K562 (cell line): ENCODE data around the gene OTULINL. TPM values are rescaled to one million over a fixed set of nuclear protein-coding genes. Genes with fewer than 3 reads are reported as not detected.

Experiments
- ATAC-seq: fragments of 200-7000 bp; cut with Tn5 transposase; 3 replicates; pipeline ENCODE4 v1.9.1; 2020; ENCODE audit warnings: moderate library complexity
- BruUV-seq: library from RNA; stranded (reverse); fragments of 400-500 nt; replicated peaks from 2 replicates; lab custom pipeline; 2021; lab: Mats Ljungman, UMichigan
- CTCF ChIA-PET: fragments of 300-600 bp; formaldehyde crosslinking; extraction: SDS; loops from one replicate; lab custom pipeline; 2021; ENCODE audit warnings: low intra/inter-chr PET ratio; lab: Yijun Ruan, JAX
- POLR2A ChIA-PET: fragments of 300-600, 350-650 bp; sonication (Branson Sonifier 250); formaldehyde crosslinking; extraction: SDS; loops from one replicate; lab custom pipeline; 2021; ENCODE audit warnings: antibody characterized with exemption, inconsistent platforms; lab: Yijun Ruan, JAX
- DNase-seq, 4 experiments: peaks; one replicate each; pipeline versions ENCODE4 v3.0.0 to v3.0.0-alpha.2; 2011 to 2018; ENCODE audit warnings: low spot score in 3 of 4, mixed read lengths in 3 of 4; ENCODE audit errors: extremely low read depth in 1 of 4
- FAIRE-seq: peaks from 2 replicates; lab custom pipeline; 2011; peaks lifted over from hg19 to GRCh38; lab: Jason Lieb, UNC
- H2AFZ ChIP-seq: 2 replicates; pipeline ENCODE4 v1.6.0; 2011; ENCODE audit warnings: low read depth, low read length, control low read depth, inconsistent platforms
- H3K27ac ChIP-seq: fragments of 200-600 bp; 3 replicates; pipeline ENCODE4 v1.8.0; 2011; ENCODE audit warnings: low read depth, mild to moderate bottlenecking, control low read depth, inconsistent platforms, low read length, moderate library complexity, mixed read lengths; ENCODE audit errors: extremely low read depth
- H3K27me3 ChIP-seq, 2 experiments: fragments of 300-600 bp in 1 of 2; 2 replicates in 1 of 2; 3 replicates in 1 of 2; pipeline versions ENCODE4 v1.6.0 to v1.8.0; 2011; ENCODE audit warnings: inconsistent platforms in 2 of 2, low read length in 2 of 2, mild to moderate bottlenecking in 1 of 2, mixed read lengths in 1 of 2, moderate library complexity in 1 of 2; ENCODE audit not compliant: control insufficient read depth in 2 of 2, insufficient read depth in 2 of 2
- H3K36me3 ChIP-seq: fragments of 300-600 bp; 3 replicates; pipeline ENCODE4 v1.8.0; 2011; ENCODE audit warnings: mild to moderate bottlenecking, low read length, inconsistent platforms; ENCODE audit not compliant: control insufficient read depth, insufficient read depth
- H3K4me1 ChIP-seq, 2 experiments: fragments of 200-600 bp in 1 of 2; replicated peaks in 1 of 2; 2 replicates in 1 of 2; 3 replicates in 1 of 2; pipeline versions ENCODE4 v1.5.1 to v1.8.0; 2011; ENCODE audit warnings: inconsistent platforms in 2 of 2, low read length in 2 of 2, mild to moderate bottlenecking in 1 of 2, mixed read lengths in 1 of 2, moderate library complexity in 1 of 2; ENCODE audit not compliant: control insufficient read depth in 2 of 2, insufficient read depth in 2 of 2
- H3K4me2 ChIP-seq: 2 replicates; pipeline ENCODE4 v1.6.1; 2011; ENCODE audit warnings: low read length, control low read depth, inconsistent platforms, mixed read lengths; ENCODE audit not compliant: insufficient read depth
- H3K4me3 ChIP-seq: fragments of 200-600 bp; sonication (generic), shearing (Covaris generic); 2 replicates; pipeline ENCODE4 v1.5.1; 2016; ENCODE audit warnings: control low read depth, inconsistent platforms
- H3K79me2 ChIP-seq: fragments of 200-600 bp; 3 replicates; pipeline ENCODE4 v1.8.0; 2011; ENCODE audit warnings: low read length, inconsistent platforms; ENCODE audit not compliant: control insufficient read depth, insufficient read depth
- H3K9ac ChIP-seq, 2 experiments: 2 replicates each; pipeline versions ENCODE4 v1.6.0 to v1.6.1; 2011; ENCODE audit warnings: low read depth in 2 of 2, low read length in 2 of 2, control low read depth in 1 of 2, inconsistent platforms in 1 of 2, mild to moderate bottlenecking in 1 of 2, mixed read lengths in 1 of 2; ENCODE audit not compliant: insufficient read depth in 1 of 2
- H3K9me1 ChIP-seq: one replicate; pipeline ENCODE4 v1.6.0; 2011; ENCODE audit warnings: inconsistent platforms, mild to moderate bottlenecking, low read length, moderate library complexity; ENCODE audit not compliant: control insufficient read depth, insufficient read depth
- H3K9me3 ChIP-seq: replicated peaks from 2 replicates; pipeline ENCODE4 v1.5.1; 2011; ENCODE audit warnings: low read depth, low read length, inconsistent platforms; ENCODE audit not compliant: control insufficient read depth, insufficient read depth
- H4K20me1 ChIP-seq: replicated peaks from 2 replicates; pipeline ENCODE4 v1.6.1; 2011; ENCODE audit warnings: low read length, inconsistent platforms, mixed read lengths; ENCODE audit not compliant: control insufficient read depth, insufficient read depth
- BMI1 ChIP-seq: fragments of 150-350 bp; IDR thresholded peaks from 2 replicates; pipeline ENCODE4 v1.6.1; 2014; ENCODE audit warnings: low read length
- CHD1 ChIP-seq: fragments of 200-600 bp; sonication (generic); IDR thresholded peaks from one replicate; pipeline ENCODE4 v1.6.1; 2012; ENCODE audit warnings: mild to moderate bottlenecking, moderate library complexity, low read length, inconsistent platforms
- ESRRA ChIP-seq: fragments of 450-650 bp; IDR thresholded peaks from 2 replicates; pipeline ENCODE4 v1.6.1; 2014; ENCODE audit warnings: low read depth, mild to moderate bottlenecking, moderate library complexity, borderline replicate concordance
- FIP1L1 ChIP-seq: fragments of 200-400 bp; formaldehyde crosslinking; IDR thresholded peaks from 2 replicates; pipeline ENCODE4 v1.6.1; 2018; ENCODE audit warnings: mild to moderate bottlenecking, low read depth, low read length; ENCODE audit not compliant: poor library complexity, severe bottlenecking
- HEY1 ChIP-seq: fragments of 250-450 bp; sonication (Bioruptor Pico); IDR thresholded peaks from 2 replicates; pipeline ENCODE4 v1.5.0; 2020; ENCODE audit warnings: mild to moderate bottlenecking, moderate library complexity, borderline replicate concordance
- RAD21 ChIP-seq, 2 experiments: fragments of 250-450 bp in 1 of 2; fragments of 450-650 bp in 1 of 2; sonication (Bioruptor Pico) in 1 of 2; formaldehyde crosslinking in 1 of 2; IDR thresholded peaks in 1 of 2; conservative IDR thresholded peaks in 1 of 2; 2 replicates each; pipeline versions ENCODE4 v1.4.0 to v1.8.0; 2020 to 2022; ENCODE audit warnings: mild to moderate bottlenecking in 2 of 2, moderate library complexity in 1 of 2
- RB1 ChIP-seq: fragments of 450-650 bp; IDR thresholded peaks from 2 replicates; pipeline ENCODE4 v1.6.1; 2017; ENCODE audit warnings: low read depth, mild to moderate bottlenecking
- SP2 ChIP-seq: IDR thresholded peaks from 2 replicates; pipeline ENCODE4 v1.6.1; 2011; ENCODE audit warnings: mild to moderate bottlenecking, low read depth, low read length, moderate library complexity; ENCODE audit not compliant: poor library complexity, severe bottlenecking; ENCODE audit errors: extremely low read depth
- SREBF2 ChIP-seq: sonication (generic); formaldehyde crosslinking; IDR thresholded peaks from 2 replicates; pipeline ENCODE4 v1.4.0; 2020; ENCODE audit warnings: mild to moderate bottlenecking, missing genetic modification reagents
- TEAD2 ChIP-seq: fragments of 450-650 bp; IDR thresholded peaks from 2 replicates; pipeline ENCODE4 v1.6.1; 2016; ENCODE audit warnings: missing genetic modification characterization, control low read depth, missing compliant biosample characterization
- ZNF134 ChIP-seq: fragments of 250-450 bp; sonication (Bioruptor Pico); conservative IDR thresholded peaks from 2 replicates; pipeline ENCODE4 v1.4.0; 2020
- ZNF239 ChIP-seq: fragments of 250-450 bp; sonication (Bioruptor Pico); IDR thresholded peaks from 2 replicates; pipeline ENCODE4 v1.4.0; 2020; ENCODE audit warnings: mild to moderate bottlenecking
- WGBS: fragments of 100-300 bp; shearing (Covaris generic); methylation state at CpG from one replicate; pipeline ENCODE4 v1.1.6; 2016; ENCODE audit warnings: low coverage, mixed read lengths; ENCODE audit not compliant: insufficient coverage; ENCODE audit errors: missing lambda C conversion rate; 5-methylcytosine and 5-hydroxymethylcytosine counted together
- in situ Hi-C: fragments of 300-500 bp; cut with MboI; formaldehyde crosslinking; loops from 4 replicates; pipeline ENCODE4 v1.15.0; 2018; ENCODE audit warnings: inconsistent platforms, mixed read lengths
- intact Hi-C: fragments of 100-400 bp; cut with micrococcal nuclease; formaldehyde crosslinking; loops from 2 replicates; pipeline ENCODE4 v1.14.2; 2022
- polyA plus RNA-seq, 8 experiments: library from polyadenylated mRNA; depleted of rRNA in 4 of 8; stranded (reverse) in 5 of 8; unstranded in 3 of 8; fragments of >200 nt; fragmentation: Nextera tagmentation in 2 of 8; fragmentation: Illumina TruSeq in 1 of 8; extraction: Ambion mirVana in 2 of 8; extraction: Trizol in 1 of 8; gene quantifications; 2 replicates each; pipeline versions ENCODE4 v1.2.1 to v1.2.3, GENCODE V29; 2011 to 2014; ENCODE audit warnings: inconsistent platforms in 1 of 8, missing spikeins in 1 of 8
- total RNA-seq, 7 experiments: library from RNA; depleted of rRNA in 6 of 7; stranded (reverse); fragments of >200 nt in 6 of 7; fragmentation: Illumina TruSeq in 2 of 7; extraction: Trizol in 2 of 7; gene quantifications; 2 replicates each; pipeline versions ENCODE4 v1.2.1 to v1.2.3, GENCODE V29; 2011 to 2021; ENCODE audit warnings: low replicate concordance in 1 of 7
- TF ChIP-seq, protein P1 (sequence below), 3 experiments: fragments of 200-800 bp in 1 of 3; fragments of 250-450 bp in 1 of 3; fragments of 450-650 bp in 1 of 3; sonication (Bioruptor Pico) in 1 of 3; sonication (Bioruptor generic) in 1 of 3; formaldehyde crosslinking in 1 of 3; IDR thresholded peaks; 2 replicates each; pipeline versions ENCODE4 v1.6.1 to v1.8.0; 2016 to 2022; ENCODE audit warnings: mild to moderate bottlenecking in 2 of 3, missing genetic modification characterization in 2 of 3, missing compliant biosample characterization in 1 of 3, moderate library complexity in 1 of 3
- TF ChIP-seq, protein P2 (sequence below): fragments of 250-450 bp; sonication (Bioruptor Pico); IDR thresholded peaks from 2 replicates; pipeline ENCODE4 v1.5.0; 2021; ENCODE audit warnings: mild to moderate bottlenecking, borderline replicate concordance

OTULINL gene
- total and polyA plus RNA-seq, 9 of the 15 experiments (the other 6 are each of a cell fraction or from before 2014, with no cell fraction given): 0.13 to 0.18 TPM; not detected in 7

DNA sequence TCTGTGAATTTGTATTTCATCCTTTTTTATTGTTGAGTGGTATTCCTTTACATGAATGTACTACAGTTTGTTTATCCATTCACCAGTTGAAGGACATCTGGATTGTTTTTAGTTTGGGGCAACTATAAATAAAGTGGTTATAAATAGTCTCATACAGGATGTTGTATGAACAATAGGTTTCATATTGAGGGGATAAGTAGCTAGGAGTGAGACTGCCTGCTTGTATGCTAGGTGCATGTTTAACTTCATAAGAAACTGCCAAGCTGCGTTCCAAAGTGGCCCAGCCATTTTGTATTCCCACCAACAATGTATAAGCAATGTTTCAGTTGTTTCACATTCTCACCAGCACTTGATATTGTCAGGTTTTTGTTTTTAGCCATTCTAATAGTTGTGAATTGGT, 21.5 kb downstream of the OTULINL start:
- H3K4me1 ChIP-seq: no peaks in the 10 kb centered on the region
- FAIRE-seq: no peak
- CTCF ChIA-PET: no interaction called here

More for the DNA sequence above, 21.5 kb downstream of the OTULINL start:
- Histone ChIP-seq H4K20me1 (no peaks in the 10 kb centered on the region), H3K27me3 (no peaks in the 10 kb centered on the region; a peak in 1 of 5 replicates), H3K27ac (no peak overlapping the region), H3K9me3 (no peaks in the 10 kb centered on the region), H3K79me2 (no peaks in the 10 kb centered on the region), H3K9ac (no peak overlapping the region), H2AFZ (no peak overlapping the region), H3K36me3 (no peaks in the 10 kb centered on the region), H3K4me3 (no peak overlapping the region), H3K9me1 (no peaks in the 10 kb centered on the region), H3K4me2 (no peak overlapping the region)
- no peak for TF ChIP-seq HEY1 (CRISPR knock-in tag)
- no peak for TF ChIP-seq ESRRA
- no peak for TF ChIP-seq FIP1L1
- no peak for TF ChIP-seq TEAD2 (tag)
- TF ChIP-seq RAD21 (CRISPR knock-in tag; conservative IDR thresholded peaks at IDR 0.05 in 1 of 2, IDR thresholded peaks at IDR 0.05 in 1 of 2): no peak
- TF ChIP-seq, protein P1, sequence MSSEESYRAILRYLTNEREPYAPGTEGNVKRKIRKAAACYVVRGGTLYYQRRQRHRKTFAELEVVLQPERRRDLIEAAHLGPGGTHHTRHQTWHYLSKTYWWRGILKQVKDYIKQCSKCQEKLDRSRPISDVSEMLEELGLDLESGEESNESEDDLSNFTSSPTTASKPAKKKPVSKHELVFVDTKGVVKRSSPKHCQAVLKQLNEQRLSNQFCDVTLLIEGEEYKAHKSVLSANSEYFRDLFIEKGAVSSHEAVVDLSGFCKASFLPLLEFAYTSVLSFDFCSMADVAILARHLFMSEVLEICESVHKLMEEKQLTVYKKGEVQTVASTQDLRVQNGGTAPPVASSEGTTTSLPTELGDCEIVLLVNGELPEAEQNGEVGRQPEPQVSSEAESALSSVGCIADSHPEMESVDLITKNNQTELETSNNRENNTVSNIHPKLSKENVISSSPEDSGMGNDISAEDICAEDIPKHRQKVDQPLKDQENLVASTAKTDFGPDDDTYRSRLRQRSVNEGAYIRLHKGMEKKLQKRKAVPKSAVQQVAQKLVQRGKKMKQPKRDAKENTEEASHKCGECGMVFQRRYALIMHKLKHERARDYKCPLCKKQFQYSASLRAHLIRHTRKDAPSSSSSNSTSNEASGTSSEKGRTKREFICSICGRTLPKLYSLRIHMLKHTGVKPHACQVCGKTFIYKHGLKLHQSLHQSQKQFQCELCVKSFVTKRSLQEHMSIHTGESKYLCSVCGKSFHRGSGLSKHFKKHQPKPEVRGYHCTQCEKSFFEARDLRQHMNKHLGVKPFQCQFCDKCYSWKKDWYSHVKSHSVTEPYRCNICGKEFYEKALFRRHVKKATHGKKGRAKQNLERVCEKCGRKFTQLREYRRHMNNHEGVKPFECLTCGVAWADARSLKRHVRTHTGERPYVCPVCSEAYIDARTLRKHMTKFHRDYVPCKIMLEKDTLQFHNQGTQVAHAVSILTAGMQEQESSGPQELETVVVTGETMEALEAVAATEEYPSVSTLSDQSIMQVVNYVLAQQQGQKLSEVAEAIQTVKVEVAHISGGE (CRISPR knock-in tag; IDR thresholded peaks at IDR 0.05): no peak
- no peak for TF ChIP-seq ZNF134 (CRISPR knock-in tag)
- TF ChIP-seq SP2: no peak
- TF ChIP-seq BMI1: no peak
- no peak for TF ChIP-seq RB1
- no peak for TF ChIP-seq CHD1
- no peak for TF ChIP-seq SREBF2 (CRISPR knock-in tag)
- no peak for TF ChIP-seq ZNF239
- TF ChIP-seq, protein P2, sequence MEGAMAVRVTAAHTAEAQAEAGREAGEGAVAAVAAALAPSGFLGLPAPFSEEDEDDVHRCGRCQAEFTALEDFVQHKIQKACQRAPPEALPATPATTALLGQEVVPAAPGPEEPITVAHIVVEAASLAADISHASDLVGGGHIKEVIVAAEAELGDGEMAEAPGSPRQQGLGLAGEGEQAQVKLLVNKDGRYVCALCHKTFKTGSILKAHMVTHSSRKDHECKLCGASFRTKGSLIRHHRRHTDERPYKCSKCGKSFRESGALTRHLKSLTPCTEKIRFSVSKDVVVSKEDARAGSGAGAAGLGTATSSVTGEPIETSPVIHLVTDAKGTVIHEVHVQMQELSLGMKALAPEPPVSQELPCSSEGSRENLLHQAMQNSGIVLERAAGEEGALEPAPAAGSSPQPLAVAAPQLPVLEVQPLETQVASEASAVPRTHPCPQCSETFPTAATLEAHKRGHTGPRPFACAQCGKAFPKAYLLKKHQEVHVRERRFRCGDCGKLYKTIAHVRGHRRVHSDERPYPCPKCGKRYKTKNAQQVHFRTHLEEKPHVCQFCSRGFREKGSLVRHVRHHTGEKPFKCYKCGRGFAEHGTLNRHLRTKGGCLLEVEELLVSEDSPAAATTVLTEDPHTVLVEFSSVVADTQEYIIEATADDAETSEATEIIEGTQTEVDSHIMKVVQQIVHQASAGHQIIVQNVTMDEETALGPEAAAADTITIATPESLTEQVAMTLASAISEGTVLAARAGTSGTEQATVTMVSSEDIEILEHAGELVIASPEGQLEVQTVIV (CRISPR knock-in tag): no peak
- DNase-seq (no peak), ATAC-seq (no peak)
- no TSS peak for BruUV-seq
- in situ Hi-C loops: no loop called here
- intact Hi-C loops: no loop called here
- POLR2A ChIA-PET: no interaction called here
- 0% methylated on average over 1 of the region's 1 CpG for WGBS
